22Rv1 (cell line): ENCODE results near the gene SLC66A2.

Experiments
- CTCF ChIP-seq: fragments of 450-650 bp; IDR thresholded peaks from 2 replicates; pipeline ENCODE4 v1.5.1; 2017; ENCODE audit warnings: mild to moderate bottlenecking
- ZFX ChIP-seq: fragments of 450-650 bp; IDR thresholded peaks from 2 replicates; pipeline ENCODE4 v1.6.1; 2017; ENCODE audit warnings: antibody characterized with exemption, borderline replicate concordance

GRCh38 chr18:79856119-79857007 lies 95.1 kb downstream of the SLC66A2 start:
- TF ChIP-seq CTCF (no peak), ZFX (no peak)
